DND-41 (cell line): Measurements from ENCODE around the gene PPP2R1A.

ENCODE experiments used
- ATAC-seq: fragments of 200-7000 bp; cut with Tn5 transposase; 3 replicates; pipeline ENCODE4 v1.9.1; 2021; ENCODE audit warnings: low read depth; ENCODE audit not compliant: insufficient read depth
- DNase-seq: peaks from one replicate; pipeline ENCODE4 v3.0.0-alpha.2; 2020
- H2AFZ ChIP-seq: 2 replicates; pipeline ENCODE4 v1.6.0; 2012; ENCODE audit warnings: low read depth, low read length
- H3K27ac ChIP-seq: 2 replicates; pipeline ENCODE4 v1.5.1; 2012; ENCODE audit warnings: low read length, inconsistent platforms
- H3K27me3 ChIP-seq: fragments of 200-600 bp; sonication (generic); 2 replicates; pipeline ENCODE4 v1.6.0; 2012; ENCODE audit warnings: low read length, mild to moderate bottlenecking, inconsistent platforms; ENCODE audit not compliant: insufficient read depth, poor library complexity
- H3K36me3 ChIP-seq: 2 replicates; pipeline ENCODE4 v1.5.1; 2012; ENCODE audit warnings: low read length, inconsistent platforms; ENCODE audit not compliant: insufficient read depth
- H3K4me1 ChIP-seq: 2 replicates; pipeline ENCODE4 v1.5.1; 2012; ENCODE audit warnings: mild to moderate bottlenecking, low read length; ENCODE audit not compliant: insufficient read depth
- H3K4me2 ChIP-seq: 2 replicates; pipeline ENCODE4 v1.6.0; 2012; ENCODE audit warnings: mild to moderate bottlenecking, moderate library complexity, low read length, inconsistent platforms; ENCODE audit not compliant: insufficient read depth
- H3K4me3 ChIP-seq, 2 experiments: fragments of 200-600 bp in 1 of 2; shearing (Covaris generic) in 1 of 2; 2 replicates each; pipeline ENCODE4 v1.5.1; 2012 to 2016; ENCODE audit warnings: inconsistent platforms in 2 of 2, low read length in 2 of 2, mild to moderate bottlenecking in 2 of 2, low read depth in 1 of 2, moderate library complexity in 1 of 2
- H3K79me2 ChIP-seq: 2 replicates; pipeline ENCODE4 v1.6.0; 2012; ENCODE audit warnings: low read length, inconsistent platforms; ENCODE audit not compliant: insufficient read depth
- H3K9ac ChIP-seq: 2 replicates; pipeline ENCODE4 v1.6.0; 2012; ENCODE audit warnings: low read depth, mild to moderate bottlenecking, inconsistent platforms, low read length, moderate library complexity
- H3K9me3 ChIP-seq: 2 replicates; pipeline ENCODE4 v1.5.1; 2012; ENCODE audit warnings: low read length, moderate library complexity, mild to moderate bottlenecking, inconsistent platforms; ENCODE audit not compliant: insufficient read depth, severe bottlenecking
- H4K20me1 ChIP-seq: 2 replicates; pipeline ENCODE4 v1.6.0; 2012; ENCODE audit warnings: low read length; ENCODE audit not compliant: insufficient read depth
- CTCF ChIP-seq: IDR thresholded peaks from 2 replicates; pipeline ENCODE4 v1.5.1; 2012; ENCODE audit warnings: borderline replicate concordance, low read length, moderate library complexity, mild to moderate bottlenecking; ENCODE audit not compliant: poor library complexity, severe bottlenecking; ENCODE audit errors: extremely low read depth
- EZH2 ChIP-seq: IDR thresholded peaks from 3 replicates; pipeline ENCODE4 v1.6.1; 2012; ENCODE audit warnings: borderline replicate concordance, low read depth, mild to moderate bottlenecking, moderate library complexity, low read length, inconsistent platforms; ENCODE audit not compliant: severe bottlenecking

The PPP2R1A gene

GRCh38 chr19:52196256-52196967, 6.6 kb downstream of the PPP2R1A start:
- H3K9ac ChIP-seq: no peak overlapping the region
- H3K27me3 ChIP-seq: no peaks in the 10 kb centered on the region
- H4K20me1 ChIP-seq: peaks cover 91% of the 10 kb centered on the region
- H3K4me3 ChIP-seq: no peak overlapping the region
- no peak for ATAC-seq
- DNase-seq: no peak
- H3K4me1 ChIP-seq: peaks cover 13% of the 10 kb centered on the region
- H3K36me3 ChIP-seq: peaks cover 93% of the 10 kb centered on the region
- H3K27ac ChIP-seq: no peak overlapping the region
- no peaks in the 10 kb centered on the region for H3K9me3 ChIP-seq
- TF ChIP-seq CTCF: no peak
- no peak for TF ChIP-seq EZH2
- H3K79me2 ChIP-seq: peaks cover 97% of the 10 kb centered on the region
- no peak overlapping the region for H3K4me2 ChIP-seq
- no peak overlapping the region for H2AFZ ChIP-seq

DNA sequence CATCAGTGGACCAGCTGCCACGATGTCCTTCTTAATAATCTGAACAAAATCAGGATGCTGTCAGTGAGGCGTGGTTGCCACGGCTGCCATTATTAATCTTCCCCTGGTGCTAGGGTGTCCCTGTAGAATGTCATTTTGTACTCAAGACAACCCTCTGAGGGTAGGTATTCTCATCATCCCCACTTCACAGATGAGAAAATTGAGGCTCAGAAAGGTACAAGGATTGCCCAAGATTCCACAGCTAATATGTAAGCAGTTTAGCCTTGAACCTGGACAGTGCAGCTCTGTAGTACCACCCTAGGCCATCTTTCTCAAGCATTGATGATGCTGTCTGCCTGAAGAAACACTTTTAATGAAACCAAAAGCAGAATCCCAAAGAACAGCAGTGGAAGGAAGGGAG, 8.1 kb downstream of the PPP2R1A start:
- Histone ChIP-seq H4K20me1 (peaks cover 81% of the 10 kb centered on the region), H3K79me2 (peaks cover 97% of the 10 kb centered on the region), H3K4me1 (no peaks in the 10 kb centered on the region), H3K9me3 (no peaks in the 10 kb centered on the region), H3K27me3 (no peaks in the 10 kb centered on the region), H3K9ac (no peak overlapping the region), H2AFZ (no peak overlapping the region), H3K27ac (no peak overlapping the region), H3K4me3 (no peak overlapping the region), H3K4me2 (no peak overlapping the region), H3K36me3 (peaks cover 93% of the 10 kb centered on the region)
- no peak for DNase-seq
- no peak for TF ChIP-seq CTCF
- TF ChIP-seq EZH2: no peak
- ATAC-seq: no peak

GRCh38 chr19:52198678-52199077, 8.8 kb downstream of the PPP2R1A start:
- peaks cover 84% of the 10 kb centered on the region for H4K20me1 ChIP-seq
- DNase-seq: no peak
- no peak for ATAC-seq
- H3K4me3 ChIP-seq: no peak overlapping the region
- H3K4me2 ChIP-seq: no peak overlapping the region
- peaks cover 93% of the 10 kb centered on the region for H3K36me3 ChIP-seq
- no peak overlapping the region for H2AFZ ChIP-seq
- H3K27me3 ChIP-seq: no peaks in the 10 kb centered on the region
- no peak overlapping the region for H3K27ac ChIP-seq
- peaks cover 97% of the 10 kb centered on the region for H3K79me2 ChIP-seq
- no peaks in the 10 kb centered on the region for H3K4me1 ChIP-seq
- no peak overlapping the region for H3K9ac ChIP-seq
- TF ChIP-seq CTCF: no peak
- TF ChIP-seq EZH2: no peak
- H3K9me3 ChIP-seq: no peaks in the 10 kb centered on the region
